Natural killer cell (primary cell): Measurements from ENCODE around the gene SNX24. TPM values are rescaled to one million over a fixed set of nuclear protein-coding genes. Genes with fewer than 3 reads are reported as not detected.

Source experiments
- total RNA-seq, 4 donors: library from RNA; stranded (reverse); fragments of 120-200 nt in 1 of 4; gene quantifications; one replicate each; pipeline versions ENCODE4 v1.2.3 to v1.2.4, GENCODE V29; 2013 to 2022

SNX24 gene
- total RNA-seq, 3 donors from 2014 or later (not counting 1 experiment from before 2014, with no cell fraction given): 3.6 to 5.2 (median 3.7) TPM

Other genes starting within 250 kb of the SNX24 start
- 10 to 100 TPM; 47.9 to 57.4 (median 53.2) TPM for gene SNX2, start 70.5 kb upstream of the SNX24 start, total RNA-seq
- gene PPIC, start 191.1 kb downstream of the SNX24 start, total RNA-seq: not detected
- gene PRDM6, start 243.6 kb downstream of the SNX24 start, total RNA-seq: not detected